ENCODE results near the gene GABRG3. TPM values are rescaled to one million over a fixed set of nuclear protein-coding genes. Genes with fewer than 3 reads are reported as not detected.

Gene GABRG3
- total and polyA plus RNA-seq, 2 donors (not counting 3 experiments of a cell fraction or from before 2014, with no cell fraction given): not detected

DNA sequence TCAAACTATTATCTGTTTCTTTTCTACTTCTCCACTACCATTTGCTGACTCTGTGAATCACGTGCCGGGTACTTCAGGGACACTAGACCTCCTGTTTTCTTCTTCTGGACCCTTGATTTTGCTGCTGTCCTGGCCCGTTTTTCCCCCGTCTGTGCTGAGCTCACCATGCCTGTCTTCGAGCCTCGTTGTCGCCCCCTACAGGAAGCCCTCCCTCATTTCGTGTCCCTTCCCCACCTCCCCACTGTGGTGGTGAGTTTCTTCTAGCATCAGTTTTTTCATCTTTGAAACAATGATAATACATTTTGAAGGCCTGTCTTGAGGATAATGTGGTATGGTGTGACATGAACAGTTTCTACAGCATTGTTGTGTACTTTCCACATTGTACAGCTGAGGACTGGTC is 12.8 kb downstream of the GABRG3 start:
- ChIA-PET CTCF (no interaction called here), POLR2A (no interaction called here)
- Histone ChIP-seq H4K20me1 (replicated peaks; ENCODE audit: control insufficient read depth, extremely low read depth, insufficient read depth, low read length) (no peaks in the 10 kb centered on the region), H3K79me2 (ENCODE audit: control insufficient read depth, insufficient read depth, low read length) (no peaks in the 10 kb centered on the region), H3K9me3 (replicated peaks; ENCODE audit: control insufficient read depth, insufficient read depth, low read length) (peaks cover 2% of the 10 kb centered on the region), H3K4me3 (replicated peaks in 1 of 3; ENCODE audit: insufficient read depth in 1 of 3, low read depth in 1 of 3, low read length in 3 of 3) (no peak overlapping the region), H3K4me1 (ENCODE audit: control insufficient read depth, extremely low read depth, insufficient read depth, low read length) (no peaks in the 10 kb centered on the region), H3K27ac (ENCODE audit: insufficient read depth, low read depth, low read length) (no peak overlapping the region), H2AFZ (ENCODE audit: low read depth, low read length) (no peak overlapping the region), H3K27me3 (ENCODE audit: control insufficient read depth in 2 of 2, insufficient read depth in 2 of 2, low read length in 2 of 2) (no peaks in the 10 kb centered on the region), H3K9ac (replicated peaks; ENCODE audit: extremely low read depth, insufficient read depth, low read length) (no peak overlapping the region), H3K4me2 (ENCODE audit: insufficient read depth, low read length) (no peak overlapping the region), H3K36me3 (ENCODE audit: control insufficient read depth in 2 of 2, extremely low read depth in 1 of 2, insufficient read depth in 2 of 2, low read length in 2 of 2) (no peaks in the 10 kb centered on the region), H3K9me1 (replicated peaks; ENCODE audit: control insufficient read depth, extremely low read depth, insufficient read depth, low read length) (no peaks in the 10 kb centered on the region)
- intact Hi-C loops (cut with micrococcal nuclease) (no loop called here), dilution Hi-C loops (cut with MboI; ENCODE audit: extremely low pct_ligation_motif_present, low sequenced_read_pairs) (no loop called here)
- no peak for DNase-seq (ENCODE audit: low read depth, low spot score)
- no peak for FAIRE-seq
- no peak for TF ChIP-seq JUN (IDR thresholded peaks at IDR 0.05; ENCODE audit: borderline replicate concordance, insufficient read depth, insufficient read length, low read depth)
- no peak for TF ChIP-seq MYC (IDR thresholded peaks at IDR 0.05; ENCODE audit: low read depth, low read length)
- no peak for TF ChIP-seq MAX (IDR thresholded peaks at IDR 0.05; ENCODE audit: insufficient read depth, insufficient read length)
- no peak for TF ChIP-seq GATA2 (IDR thresholded peaks at IDR 0.05; ENCODE audit: insufficient read depth, insufficient read length, low read depth, low read length)
- no peak for TF ChIP-seq EZH2 (IDR thresholded peaks at IDR 0.05; ENCODE audit: borderline replicate concordance, low read depth, low read length, severe bottlenecking)
- TF ChIP-seq POLR2A (IDR thresholded peaks at IDR 0.05; ENCODE audit: low read depth, low read length): no peak
- TF ChIP-seq POLR2AphosphoS5 (IDR thresholded peaks at IDR 0.05; ENCODE audit: insufficient read depth, low read depth, low read length): no peak
- BruUV-seq (replicated peaks): no TSS peak

DNA sequence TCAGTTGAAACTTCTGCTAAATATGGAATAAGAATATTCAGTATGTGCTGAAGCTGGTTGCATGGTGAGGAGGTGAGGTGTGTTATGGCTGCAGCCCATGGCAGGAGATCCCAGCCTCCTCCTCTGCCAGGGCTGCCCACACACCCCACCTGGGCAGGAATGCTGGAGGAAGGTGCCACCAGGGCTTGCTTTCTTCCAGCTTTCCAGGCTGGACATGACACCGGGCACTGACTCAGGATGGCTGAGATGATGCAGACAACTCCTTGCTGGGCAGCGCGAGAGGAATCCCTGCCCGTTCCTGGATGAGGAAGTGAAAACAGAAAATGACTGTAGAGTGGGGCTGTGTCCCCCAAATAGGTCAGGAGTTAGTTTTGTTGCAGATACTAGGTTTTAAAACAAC is 14.1 kb downstream of the GABRG3 start:
- TF ChIP-seq EZH2 (IDR thresholded peaks at IDR 0.05; ENCODE audit: borderline replicate concordance, low read depth, low read length, severe bottlenecking) (no peak), POLR2A (IDR thresholded peaks at IDR 0.05; ENCODE audit: low read depth, low read length) (no peak), JUN (IDR thresholded peaks at IDR 0.05; ENCODE audit: borderline replicate concordance, insufficient read depth, insufficient read length, low read depth) (no peak), POLR2AphosphoS5 (IDR thresholded peaks at IDR 0.05; ENCODE audit: insufficient read depth, low read depth, low read length) (no peak), MYC (IDR thresholded peaks at IDR 0.05; ENCODE audit: low read depth, low read length) (no peak), GATA2 (IDR thresholded peaks at IDR 0.05; ENCODE audit: insufficient read depth, insufficient read length, low read depth, low read length) (no peak), MAX (IDR thresholded peaks at IDR 0.05; ENCODE audit: insufficient read depth, insufficient read length) (no peak), FOS (IDR thresholded peaks at IDR 0.05; ENCODE audit: borderline replicate concordance, insufficient read depth, low read length) (no peak)
- TF ChIP-seq, protein P1, sequence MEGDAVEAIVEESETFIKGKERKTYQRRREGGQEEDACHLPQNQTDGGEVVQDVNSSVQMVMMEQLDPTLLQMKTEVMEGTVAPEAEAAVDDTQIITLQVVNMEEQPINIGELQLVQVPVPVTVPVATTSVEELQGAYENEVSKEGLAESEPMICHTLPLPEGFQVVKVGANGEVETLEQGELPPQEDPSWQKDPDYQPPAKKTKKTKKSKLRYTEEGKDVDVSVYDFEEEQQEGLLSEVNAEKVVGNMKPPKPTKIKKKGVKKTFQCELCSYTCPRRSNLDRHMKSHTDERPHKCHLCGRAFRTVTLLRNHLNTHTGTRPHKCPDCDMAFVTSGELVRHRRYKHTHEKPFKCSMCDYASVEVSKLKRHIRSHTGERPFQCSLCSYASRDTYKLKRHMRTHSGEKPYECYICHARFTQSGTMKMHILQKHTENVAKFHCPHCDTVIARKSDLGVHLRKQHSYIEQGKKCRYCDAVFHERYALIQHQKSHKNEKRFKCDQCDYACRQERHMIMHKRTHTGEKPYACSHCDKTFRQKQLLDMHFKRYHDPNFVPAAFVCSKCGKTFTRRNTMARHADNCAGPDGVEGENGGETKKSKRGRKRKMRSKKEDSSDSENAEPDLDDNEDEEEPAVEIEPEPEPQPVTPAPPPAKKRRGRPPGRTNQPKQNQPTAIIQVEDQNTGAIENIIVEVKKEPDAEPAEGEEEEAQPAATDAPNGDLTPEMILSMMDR (IDR thresholded peaks at IDR 0.05; ENCODE audit: extremely low read depth in 1 of 2, insufficient read depth in 1 of 2, low read depth in 1 of 2, low read length in 2 of 2): no peak
- no TSS peak for BruUV-seq (replicated peaks)
- FAIRE-seq (no peak), DNase-seq (ENCODE audit: low read depth, low spot score) (no peak)
- H4K20me1 ChIP-seq (replicated peaks; ENCODE audit: control insufficient read depth, extremely low read depth, insufficient read depth, low read length): no peaks in the 10 kb centered on the region
- POLR2A ChIA-PET: no interaction called here
- no peak overlapping the region for H2AFZ ChIP-seq (ENCODE audit: low read depth, low read length)
- peaks cover 2% of the 10 kb centered on the region for H3K9me3 ChIP-seq (replicated peaks; ENCODE audit: control insufficient read depth, insufficient read depth, low read length)
- dilution Hi-C loops (cut with MboI; ENCODE audit: extremely low pct_ligation_motif_present, low sequenced_read_pairs) (no loop called here), intact Hi-C loops (cut with micrococcal nuclease) (no loop called here)
- H3K9ac ChIP-seq (replicated peaks; ENCODE audit: extremely low read depth, insufficient read depth, low read length): no peak overlapping the region
- no peak overlapping the region for H3K4me3 ChIP-seq (replicated peaks in 1 of 3; ENCODE audit: insufficient read depth in 1 of 3, low read depth in 1 of 3, low read length in 3 of 3)
- H3K27ac ChIP-seq (ENCODE audit: insufficient read depth, low read depth, low read length): no peak overlapping the region
- no peaks in the 10 kb centered on the region for H3K4me1 ChIP-seq (ENCODE audit: control insufficient read depth, extremely low read depth, insufficient read depth, low read length)
- H3K4me2 ChIP-seq (ENCODE audit: insufficient read depth, low read length): no peak overlapping the region
- H3K27me3 ChIP-seq (ENCODE audit: control insufficient read depth in 2 of 2, insufficient read depth in 2 of 2, low read length in 2 of 2): no peaks in the 10 kb centered on the region
- CTCF ChIA-PET: no interaction called here
- no peaks in the 10 kb centered on the region for H3K36me3 ChIP-seq (ENCODE audit: control insufficient read depth in 2 of 2, extremely low read depth in 1 of 2, insufficient read depth in 2 of 2, low read length in 2 of 2)
- no peaks in the 10 kb centered on the region for H3K79me2 ChIP-seq (ENCODE audit: control insufficient read depth, insufficient read depth, low read length)
- H3K9me1 ChIP-seq (replicated peaks; ENCODE audit: control insufficient read depth, extremely low read depth, insufficient read depth, low read length): no peaks in the 10 kb centered on the region

All from endothelial cell of umbilical vein (primary cell).